COLO668 (cell line): ENCODE data around the gene ANAPC2.

Source experiments
- DNase-seq: peaks from one replicate; lab custom pipeline; 2025; ENCODE audit not compliant: unreplicated experiment; lab: John Stamatoyannopoulos, UW

ANAPC2 gene

GRCh38 chr9:137188490-137189296 is at the start of gene ANAPC2, which contains the start of gene SSNA1:
Gene ANAPC2, minus strand, starts transcription at chr9:137188560. Its CDS starts 28 bp downstream, at chr9:137188532.
Gene SSNA1, plus strand, starts transcription at chr9:137188676. Its CDS starts 51 bp downstream, at chr9:137188727.
- DNase-seq: peak; percentile 97

DNA sequence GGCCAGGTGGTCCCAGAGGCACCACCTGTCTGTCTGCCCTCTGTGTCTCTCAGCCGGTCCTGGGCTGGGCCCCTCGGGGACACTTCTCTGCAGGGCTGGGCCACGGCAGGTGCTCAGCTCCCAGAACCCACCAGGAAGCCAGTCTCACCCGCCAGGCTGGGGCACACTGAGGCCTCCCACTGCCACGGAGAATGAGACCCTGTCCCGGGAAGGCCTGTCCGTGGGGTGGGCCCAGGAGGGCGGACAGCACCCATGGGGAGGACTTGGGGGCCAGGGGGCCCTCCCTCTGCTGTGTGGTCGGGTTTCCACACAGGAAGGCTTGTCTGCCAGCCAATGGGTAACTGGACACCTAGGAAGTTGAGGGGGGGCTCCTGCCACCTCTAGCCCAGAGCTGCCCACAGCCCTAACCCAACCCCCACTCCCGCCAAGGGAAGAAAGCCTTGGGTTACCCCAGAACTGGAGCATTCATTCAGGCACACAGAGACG is 48.6 kb upstream of the ANAPC2 start:
- DNase-seq: peak; percentile 81

DNA sequence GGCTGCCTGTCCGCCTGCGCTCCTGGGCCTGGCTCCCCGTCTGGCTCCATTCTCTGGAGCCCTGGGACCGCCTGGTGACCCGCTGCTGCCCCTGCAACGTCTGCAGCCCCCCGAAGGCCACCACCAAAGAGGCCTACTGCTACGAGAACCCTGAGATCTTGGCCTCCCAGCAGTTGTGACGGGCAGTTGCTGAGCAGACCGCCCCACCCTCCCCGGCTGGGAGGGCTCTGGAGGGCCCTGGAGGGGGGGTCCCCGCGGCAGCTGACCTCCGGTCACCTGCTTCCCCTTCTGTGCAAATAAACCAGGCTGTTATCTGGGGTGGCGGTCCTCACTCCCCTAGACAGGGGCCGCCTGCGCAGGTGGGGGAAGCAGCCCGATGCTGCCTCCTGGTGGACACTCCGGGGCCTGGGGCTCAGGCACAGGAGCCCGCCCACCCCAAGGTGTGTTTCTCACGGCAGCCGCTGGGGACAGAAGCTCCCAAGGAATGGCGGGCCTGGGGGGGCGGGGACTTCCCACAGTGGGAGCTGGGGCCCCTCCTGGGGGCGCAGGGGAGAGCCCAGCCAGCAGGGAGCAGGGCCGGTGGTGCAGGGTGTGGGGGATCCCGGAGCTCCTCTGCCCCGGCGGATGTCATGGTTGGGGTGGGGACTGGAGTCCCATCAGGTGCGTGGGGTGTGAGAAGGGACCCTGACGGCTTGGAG is 48.0 kb upstream of the ANAPC2 start:
- DNase-seq: peak; percentile 95

DNA sequence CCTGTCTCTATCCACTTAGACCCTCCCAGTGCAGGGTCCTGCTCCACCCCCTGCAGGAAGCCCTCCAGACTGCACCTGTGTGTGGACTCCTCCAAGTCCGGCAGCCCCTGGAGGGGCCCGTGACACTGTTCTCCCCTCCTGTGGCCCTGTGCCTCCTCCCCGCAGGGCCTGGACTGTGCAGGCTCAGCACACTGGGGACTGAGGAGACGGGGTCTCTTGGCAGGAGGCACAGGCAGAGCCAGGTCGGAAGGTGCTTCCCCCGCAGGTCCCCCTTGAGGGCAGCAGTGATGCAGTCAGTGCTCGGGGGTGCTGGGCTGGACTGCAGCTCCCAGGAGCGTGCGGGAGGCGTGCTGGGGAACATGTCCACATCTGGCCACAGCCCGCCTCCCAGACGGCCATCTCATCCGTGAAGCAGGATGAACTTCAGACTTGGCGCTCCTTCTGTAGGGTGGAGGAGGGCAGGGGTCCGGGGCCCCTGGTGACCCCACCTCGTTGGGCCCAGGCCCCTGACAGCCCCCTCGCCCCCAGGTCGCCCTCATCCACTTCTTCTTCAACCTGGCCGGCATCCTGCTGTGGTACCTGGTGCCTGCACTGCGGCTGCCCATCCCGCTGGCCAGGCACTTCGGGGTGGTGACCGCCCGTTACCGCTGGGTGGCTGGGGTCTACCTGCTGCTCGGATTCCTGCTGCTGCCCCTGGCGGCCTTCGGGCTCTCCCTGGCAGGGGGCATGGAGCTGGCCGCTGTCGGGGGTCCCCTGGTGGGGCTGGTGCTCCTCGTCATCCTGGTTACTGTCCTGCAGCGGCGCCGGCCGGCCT is 47.3 kb upstream of the ANAPC2 start:
- DNase-seq: no peak

DNA sequence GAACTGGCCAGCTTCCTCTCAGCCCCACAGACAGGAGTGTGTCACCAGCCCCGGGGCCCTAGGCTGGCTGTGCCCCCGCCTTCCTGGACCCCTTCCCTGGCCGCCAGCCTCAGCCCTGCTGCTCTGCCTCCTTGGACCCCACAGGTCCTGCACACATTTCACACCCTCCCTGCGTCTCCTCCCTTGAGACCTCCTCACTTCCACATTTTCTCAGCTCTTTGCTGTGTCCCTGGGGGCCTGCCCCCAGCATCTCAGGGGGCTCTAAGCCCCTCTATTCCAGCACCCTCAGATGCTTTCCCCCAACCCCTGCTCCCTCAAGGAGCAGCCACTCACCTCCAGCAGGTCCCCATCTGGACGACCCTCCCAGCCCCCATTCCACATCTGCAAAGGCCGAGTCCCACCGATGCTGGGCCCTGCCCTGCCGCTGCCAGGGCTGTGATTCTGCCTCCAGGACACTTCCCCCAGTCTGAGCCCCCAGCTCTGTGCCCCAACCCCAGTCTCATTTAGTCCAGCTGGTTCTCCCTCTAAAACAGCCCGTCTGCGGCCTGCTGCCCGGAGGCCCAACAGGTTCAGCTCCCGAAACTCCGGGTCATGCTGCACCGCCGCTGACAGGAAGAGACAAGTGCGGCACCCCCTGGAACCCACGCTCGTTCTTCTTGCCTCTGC is 46.5 kb upstream of the ANAPC2 start:
- no peak for DNase-seq

- DNase-seq: peak; percentile 64
Measured at GRCh38 chr9:137234055-137234697, 45.8 kb upstream of the ANAPC2 start.

GRCh38 chr9:137233143-137233980 is 45.0 kb upstream of the ANAPC2 start:
- peak; percentile 63 for DNase-seq

DNA sequence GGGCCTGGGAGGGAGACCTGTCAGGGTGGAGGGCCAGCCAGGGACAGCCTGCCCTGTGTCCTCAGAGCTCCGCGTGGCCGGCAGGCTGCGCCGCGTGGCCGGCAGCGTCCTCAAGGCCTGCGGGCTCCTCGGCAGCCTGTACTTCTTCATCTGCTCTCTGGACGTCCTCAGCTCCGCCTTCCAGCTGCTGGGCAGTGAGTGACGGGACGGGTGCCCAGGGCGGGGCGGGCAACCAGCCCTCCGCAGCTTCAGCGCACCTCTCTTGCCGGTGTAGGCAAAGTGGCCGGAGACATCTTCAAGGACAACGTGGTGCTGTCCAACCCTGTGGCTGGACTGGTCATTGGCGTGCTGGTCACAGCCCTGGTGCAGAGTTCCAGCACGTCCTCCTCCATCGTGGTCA is 44.1 kb upstream of the ANAPC2 start:
- DNase-seq: no peak

- no peak for DNase-seq
Measured at GRCh38 chr9:137232101-137232500, 43.7 kb upstream of the ANAPC2 start.

DNA sequence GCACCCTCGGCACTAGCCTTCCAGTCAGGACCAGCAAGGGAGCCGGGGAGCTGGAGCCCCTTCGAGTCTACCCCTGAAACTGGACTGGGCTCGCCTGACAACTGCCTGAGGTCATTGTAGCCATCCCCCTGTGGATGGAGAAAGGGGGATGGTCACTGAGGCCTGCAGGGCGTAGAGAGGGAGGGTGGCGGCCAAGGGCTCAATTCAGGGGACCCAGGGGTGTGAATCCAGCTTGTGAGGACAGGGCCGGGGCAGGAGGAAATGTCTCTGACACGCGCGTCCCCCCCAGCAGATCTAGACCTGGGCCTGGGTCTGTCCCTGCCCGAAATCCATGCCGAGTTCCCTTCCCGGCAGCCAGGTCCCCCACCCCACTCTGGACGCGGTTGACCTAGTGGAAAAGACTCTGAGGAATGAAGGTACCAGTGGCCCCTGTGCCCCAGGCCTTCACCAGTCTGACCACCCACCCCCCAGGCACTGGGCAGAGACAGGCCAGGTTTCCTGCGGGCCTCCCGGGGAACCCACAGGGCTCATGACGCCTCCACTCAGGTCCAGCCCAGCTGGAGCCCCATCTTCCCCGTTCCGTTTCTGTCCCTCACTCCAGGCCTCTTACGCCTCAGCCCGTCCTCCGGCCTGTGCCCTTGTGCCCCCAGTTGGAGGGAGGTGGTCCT is 43.1 kb upstream of the ANAPC2 start:
- no peak for DNase-seq

- DNase-seq: no peak
Measured at GRCh38 chr9:137230705-137231371, 42.5 kb upstream of the ANAPC2 start, which contains the start of gene SLC34A3. Gene SLC34A3, plus strand, starts transcription at chr9:137230901. Its CDS starts 802 bp downstream, at chr9:137231703.

DNA sequence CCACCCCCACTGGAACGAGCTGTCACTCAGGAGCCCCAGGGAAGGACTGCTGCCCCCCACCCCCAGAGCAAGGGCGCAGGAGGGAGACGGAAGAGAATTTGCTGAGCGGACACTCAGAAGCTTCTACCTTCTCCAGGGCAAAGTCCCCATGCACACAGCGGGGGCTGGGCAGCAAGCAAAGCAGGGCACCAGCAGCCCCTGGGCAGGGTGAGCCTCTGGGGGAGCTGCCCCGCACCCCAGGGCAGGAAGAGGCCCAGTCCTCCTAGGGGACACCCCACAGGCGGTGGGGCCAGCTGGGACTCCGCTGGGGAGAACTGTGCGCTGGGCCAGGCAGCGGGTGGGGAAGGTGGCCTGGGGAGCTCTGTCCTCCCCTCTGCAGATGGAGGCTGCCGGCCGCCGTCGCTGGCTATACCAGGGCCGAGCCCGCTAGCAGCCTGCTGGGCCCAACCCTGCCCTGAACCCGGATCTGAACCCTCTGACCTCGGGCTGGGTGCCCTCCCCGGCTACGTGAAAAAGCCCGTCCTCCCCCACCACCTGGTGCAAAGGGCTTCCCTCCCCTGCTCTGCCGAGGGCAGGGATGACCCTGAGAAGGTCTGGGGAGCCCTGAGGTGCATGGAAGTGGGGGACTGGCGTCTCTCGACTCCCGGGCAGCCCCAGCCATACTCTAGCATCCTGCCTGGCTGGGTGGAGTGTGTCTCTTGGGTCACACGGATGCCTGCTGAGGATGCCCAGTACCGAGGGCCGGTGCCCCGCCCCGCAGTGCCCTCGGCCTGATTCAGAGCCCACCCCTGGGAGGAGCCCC is 41.7 kb upstream of the ANAPC2 start:
- DNase-seq: no peak

DNA sequence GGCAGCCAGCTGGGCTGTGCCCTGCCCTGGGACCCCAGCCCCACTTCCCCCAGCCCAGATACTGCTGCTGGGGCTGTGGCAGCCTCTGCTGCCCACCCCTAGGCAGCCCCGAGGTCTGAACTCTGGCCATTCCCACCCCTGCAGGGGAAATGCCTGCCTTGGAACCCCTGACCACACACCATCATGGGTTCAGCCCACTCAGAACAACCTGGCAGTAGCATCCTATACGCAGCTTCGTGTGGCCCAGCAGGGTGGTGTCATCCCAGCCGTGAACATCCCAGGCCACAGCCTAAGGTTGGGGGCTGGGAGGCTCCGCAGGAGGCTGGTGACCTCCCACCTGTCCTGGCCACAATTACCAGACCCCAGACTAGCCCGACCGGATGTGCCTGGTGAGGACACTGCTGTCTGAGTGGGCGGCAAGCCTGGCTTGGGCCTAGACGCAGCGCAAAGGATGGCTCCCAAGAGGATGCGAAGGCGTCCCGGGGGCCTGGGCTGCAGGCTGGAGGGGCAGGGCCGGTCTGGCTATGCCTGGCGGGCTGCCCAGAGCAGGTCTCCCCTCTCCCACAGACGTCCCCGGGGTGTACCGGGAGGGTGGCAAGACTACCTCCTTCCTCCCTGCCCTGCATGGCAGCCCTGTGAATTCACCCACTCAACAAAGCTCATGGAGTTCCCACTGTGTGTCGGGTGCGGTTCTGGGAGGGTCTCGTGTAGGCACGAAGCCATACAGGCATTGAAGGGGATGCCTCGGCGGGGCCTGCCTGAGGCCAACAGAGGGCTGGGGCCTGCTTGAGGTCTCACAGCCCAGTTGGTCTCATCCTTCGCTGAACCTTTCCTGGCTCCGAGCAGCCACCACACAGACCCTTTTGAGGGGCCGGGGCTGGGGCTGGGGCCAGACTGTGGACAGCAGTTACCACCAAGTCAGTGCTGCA is 40.9 kb upstream of the ANAPC2 start:
- DNase-seq: no peak

DNA sequence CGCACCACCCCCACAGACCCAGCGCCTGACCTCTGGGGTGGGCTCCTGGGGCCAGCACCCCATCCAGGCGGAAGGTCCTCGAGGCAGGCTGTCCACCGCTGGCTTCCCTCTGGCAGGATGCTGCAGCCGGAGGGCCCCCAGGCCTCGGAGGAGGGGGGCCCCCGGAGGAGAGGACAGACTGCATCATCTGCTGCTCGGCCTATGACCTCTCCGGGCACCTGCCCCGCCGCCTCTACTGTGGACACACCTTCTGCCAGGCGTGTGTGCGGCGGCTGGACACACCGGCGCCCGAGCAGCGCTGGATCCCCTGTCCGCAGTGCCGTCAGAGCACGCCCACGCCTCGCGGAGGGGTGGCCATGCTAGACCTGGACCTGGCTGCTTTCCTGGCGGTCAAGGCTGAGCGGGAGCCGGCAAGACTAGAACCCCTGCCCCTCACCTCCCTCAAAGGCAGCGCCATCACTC is 40.2 kb upstream of the ANAPC2 start:
- no peak for DNase-seq

GRCh38 chr9:137227853-137228505 is 39.6 kb upstream of the ANAPC2 start:
- no peak for DNase-seq
